K562 (cell line): Measurements from ENCODE around the gene LCN15. TPM values are rescaled to one million over a fixed set of nuclear protein-coding genes. Genes with fewer than 3 reads are reported as not detected.

ENCODE experiments used
- C11orf30 ChIP-seq: fragments of 450-650 bp; IDR thresholded peaks from 2 replicates; pipeline ENCODE4 v1.6.1; 2016; ENCODE audit warnings: low read depth, mild to moderate bottlenecking
- EWSR1 ChIP-seq: fragments of 450-650 bp; IDR thresholded peaks from 2 replicates; pipeline ENCODE4 v1.6.1; 2018; ENCODE audit warnings: borderline replicate concordance, mild to moderate bottlenecking, low read depth, moderate library complexity; ENCODE audit not compliant: partially characterized antibody
- GATA2 ChIP-seq: sonication (generic); formaldehyde crosslinking; IDR thresholded peaks from 2 replicates; pipeline ENCODE4 v1.4.0; 2020; ENCODE audit warnings: mild to moderate bottlenecking, missing genetic modification reagents
- GTF2F1 ChIP-seq: IDR thresholded peaks from 2 replicates; pipeline ENCODE4 v1.6.1; 2011; ENCODE audit warnings: low read depth, low read length, improper control_type of control experiment
- NFIX ChIP-seq: fragments of 250-450 bp; sonication (Bioruptor Pico); IDR thresholded peaks from 2 replicates; pipeline ENCODE4 v1.4.0; 2020; ENCODE audit warnings: low read depth, mild to moderate bottlenecking, moderate library complexity
- SMAD3 ChIP-seq: fragments of 450-650 bp; formaldehyde crosslinking; conservative IDR thresholded peaks from 2 replicates; pipeline ENCODE4 v1.4.0; 2020; ENCODE audit warnings: mild to moderate bottlenecking
- TAF7 ChIP-seq: fragments of 450-650 bp; IDR thresholded peaks from 2 replicates; pipeline ENCODE4 v1.6.1; 2016; ENCODE audit warnings: missing genetic modification characterization, missing compliant biosample characterization
- TGIF2 ChIP-seq: sonication (generic); formaldehyde crosslinking; IDR thresholded peaks from 2 replicates; pipeline ENCODE4 v1.8.1; 2022; ENCODE audit warnings: mild to moderate bottlenecking, missing genetic modification reagents, moderate library complexity
- ZNF140 ChIP-seq: fragments of 250-450 bp; sonication (Bioruptor Pico); IDR thresholded peaks from 2 replicates; pipeline ENCODE4 v1.8.0; 2021; ENCODE audit warnings: moderate library complexity, mild to moderate bottlenecking, inconsistent platforms
- ZSCAN29 ChIP-seq: fragments of 450-650 bp; IDR thresholded peaks from 2 replicates; pipeline ENCODE4 v1.6.1; 2017
- polyA plus RNA-seq, 8 experiments: library from polyadenylated mRNA; depleted of rRNA in 4 of 8; stranded (reverse) in 5 of 8; unstranded in 3 of 8; fragments of >200 nt; fragmentation: Nextera tagmentation in 2 of 8; fragmentation: Illumina TruSeq in 1 of 8; extraction: Ambion mirVana in 2 of 8; extraction: Trizol in 1 of 8; gene quantifications; 2 replicates each; pipeline versions ENCODE4 v1.2.1 to v1.2.3, GENCODE V29; 2011 to 2014; ENCODE audit warnings: inconsistent platforms in 1 of 8, missing spikeins in 1 of 8
- total RNA-seq, 7 experiments: library from RNA; depleted of rRNA in 6 of 7; stranded (reverse); fragments of >200 nt in 6 of 7; fragmentation: Illumina TruSeq in 2 of 7; extraction: Trizol in 2 of 7; gene quantifications; 2 replicates each; pipeline versions ENCODE4 v1.2.1 to v1.2.3, GENCODE V29; 2011 to 2021; ENCODE audit warnings: low replicate concordance in 1 of 7
- TF ChIP-seq, protein P1 (sequence below): fragments of 250-450 bp; sonication (Bioruptor Pico); IDR thresholded peaks from 2 replicates; pipeline ENCODE4 v1.8.0; 2022; ENCODE audit warnings: moderate library complexity, mild to moderate bottlenecking, inconsistent platforms
- TF ChIP-seq, protein P2 (sequence below): sonication (generic); formaldehyde crosslinking; IDR thresholded peaks from 2 replicates; pipeline ENCODE4 v1.9.0; 2022; ENCODE audit warnings: mild to moderate bottlenecking, missing genetic modification reagents

LCN15 gene
- total and polyA plus RNA-seq, 9 of the 15 experiments (the other 6 are each of a cell fraction or from before 2014, with no cell fraction given) = 0.66 TPM; not detected in 8

DNA sequence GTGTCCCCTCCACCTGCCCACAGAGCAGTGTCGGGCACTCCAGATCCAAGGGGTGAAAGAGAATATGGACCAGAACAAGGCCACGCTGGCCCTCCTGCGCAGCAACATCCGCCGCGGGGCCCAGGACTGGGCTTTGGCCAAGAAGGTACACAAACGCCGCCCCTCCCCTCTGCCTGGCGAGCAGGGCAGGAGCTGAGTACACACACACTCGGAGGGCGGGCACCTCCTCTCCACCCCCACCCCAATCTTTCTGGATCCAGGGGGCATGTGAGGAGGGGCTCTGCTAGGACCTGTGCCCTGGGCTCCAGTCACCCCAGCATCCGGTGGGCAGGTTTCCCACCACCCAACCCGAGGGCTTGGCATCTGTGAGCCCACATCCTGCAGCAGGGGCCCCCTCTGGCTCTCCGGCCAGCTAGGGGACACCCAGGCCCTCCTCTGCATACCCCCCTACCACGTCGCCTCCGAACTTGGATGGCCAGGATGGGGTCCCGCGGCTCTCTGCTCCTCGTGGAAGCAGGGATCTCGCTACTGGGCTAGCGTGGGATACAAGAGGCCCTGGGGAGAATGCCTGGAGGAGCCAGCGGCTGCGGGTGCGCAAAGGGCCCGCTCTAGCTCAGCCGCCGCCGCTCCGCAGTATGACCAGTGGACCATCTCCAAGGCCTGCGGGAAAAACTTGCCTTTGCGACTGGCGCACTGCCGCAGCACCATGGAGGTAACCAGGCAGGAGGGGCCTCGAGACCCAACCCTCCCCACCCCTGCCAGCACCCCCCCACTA is 34.9 kb upstream of the LCN15 start (continued):
- TF ChIP-seq, protein P1, sequence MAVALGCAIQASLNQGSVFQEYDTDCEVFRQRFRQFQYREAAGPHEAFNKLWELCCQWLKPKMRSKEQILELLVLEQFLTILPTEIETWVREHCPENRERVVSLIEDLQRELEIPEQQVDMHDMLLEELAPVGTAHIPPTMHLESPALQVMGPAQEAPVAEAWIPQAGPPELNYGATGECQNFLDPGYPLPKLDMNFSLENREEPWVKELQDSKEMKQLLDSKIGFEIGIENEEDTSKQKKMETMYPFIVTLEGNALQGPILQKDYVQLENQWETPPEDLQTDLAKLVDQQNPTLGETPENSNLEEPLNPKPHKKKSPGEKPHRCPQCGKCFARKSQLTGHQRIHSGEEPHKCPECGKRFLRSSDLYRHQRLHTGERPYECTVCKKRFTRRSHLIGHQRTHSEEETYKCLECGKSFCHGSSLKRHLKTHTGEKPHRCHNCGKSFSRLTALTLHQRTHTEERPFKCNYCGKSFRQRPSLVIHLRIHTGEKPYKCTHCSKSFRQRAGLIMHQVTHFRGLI = no peak
- TF ChIP-seq TAF7 (no peak), EWSR1 (no peak), SMAD3 (CRISPR knock-in tag) (no peak), TGIF2 (CRISPR knock-in tag) (no peak), GTF2F1 (no peak), NFIX (CRISPR knock-in tag) (no peak), GATA2 (CRISPR knock-in tag) (no peak), ZNF140 (CRISPR knock-in tag) (no peak), C11orf30 (no peak), ZSCAN29 (no peak)
- TF ChIP-seq, protein P2, sequence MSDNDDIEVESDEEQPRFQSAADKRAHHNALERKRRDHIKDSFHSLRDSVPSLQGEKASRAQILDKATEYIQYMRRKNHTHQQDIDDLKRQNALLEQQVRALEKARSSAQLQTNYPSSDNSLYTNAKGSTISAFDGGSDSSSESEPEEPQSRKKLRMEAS = no peak
